OCI-LY7 (cell line): ENCODE results near the gene CPLX3. TPM values are rescaled to one million over a fixed set of nuclear protein-coding genes. Genes with fewer than 3 reads are reported as not detected.

Source experiments
- BruUV-seq: library from RNA; stranded (reverse); fragments of 400-500 nt; replicated peaks from 2 replicates; lab custom pipeline; 2021; lab: Mats Ljungman, UMichigan
- CTCF ChIA-PET: fragments of 300-600 bp; sonication (Branson Sonifier 250); formaldehyde crosslinking; loops from one replicate; lab custom pipeline; 2022; ENCODE audit warnings: antibody characterized with exemption; ENCODE audit not compliant: unreplicated experiment; lab: Charles Lee
- POLR2A ChIA-PET: fragments of 300-600 bp; sonication (Branson Sonifier 250); formaldehyde crosslinking; loops from one replicate; lab custom pipeline; 2022; ENCODE audit warnings: antibody characterized with exemption; lab: Charles Lee
- DNase-seq: peaks from one replicate; pipeline ENCODE4 v3.0.0-alpha.2; 2015; ENCODE audit warnings: low spot score
- H2AFZ ChIP-seq: fragments of 200-600 bp; sonication (generic), shearing (Covaris generic); 2 replicates; pipeline ENCODE4 v1.6.1; 2014; ENCODE audit warnings: mild to moderate bottlenecking, antibody characterized with exemption, low read length, moderate library complexity
- H3K27ac ChIP-seq: fragments of 200-600 bp; sonication (generic); 2 replicates; pipeline ENCODE4 v1.5.1; 2014; ENCODE audit warnings: mixed run types, low read depth, mild to moderate bottlenecking, moderate library complexity, low read length, inconsistent platforms; ENCODE audit not compliant: poor library complexity, severe bottlenecking
- H3K36me3 ChIP-seq: fragments of 200-600 bp; sonication (generic); 2 replicates; pipeline ENCODE4 v1.6.1; 2014; ENCODE audit warnings: mild to moderate bottlenecking, antibody characterized with exemption, low read length, moderate library complexity, mixed read lengths; ENCODE audit not compliant: insufficient read depth
- H3K4me1 ChIP-seq: fragments of 200-600 bp; sonication (generic); 2 replicates; pipeline ENCODE4 v1.5.1; 2014; ENCODE audit warnings: mild to moderate bottlenecking, low read length; ENCODE audit not compliant: insufficient read depth, poor library complexity, severe bottlenecking
- H3K4me2 ChIP-seq: fragments of 200-600 bp; sonication (generic); 2 replicates; pipeline ENCODE4 v1.6.1; 2014; ENCODE audit warnings: mild to moderate bottlenecking, low read length
- H3K4me3 ChIP-seq: fragments of 200-600 bp; sonication (generic); 2 replicates; pipeline ENCODE4 v1.5.1; 2014; ENCODE audit warnings: mild to moderate bottlenecking, low read depth, low read length; ENCODE audit not compliant: poor library complexity, severe bottlenecking
- H3K79me2 ChIP-seq: fragments of 200-600 bp; sonication (generic); 2 replicates; pipeline ENCODE4 v1.6.1; 2016; ENCODE audit warnings: low read depth, mild to moderate bottlenecking, low read length, moderate library complexity, mixed read lengths; ENCODE audit not compliant: insufficient read depth
- H3K9me2 ChIP-seq: fragments of 200-600 bp; sonication (generic); 2 replicates; pipeline ENCODE4 v1.6.1; 2016; ENCODE audit warnings: mild to moderate bottlenecking, low read length, mixed read lengths; ENCODE audit not compliant: insufficient read depth
- H3K9me3 ChIP-seq: fragments of 200-600 bp; sonication (generic); 2 replicates; pipeline ENCODE4 v1.6.1; 2014; ENCODE audit warnings: mild to moderate bottlenecking, mixed run types, low read length, mixed read lengths
- H4K20me1 ChIP-seq: fragments of 200-600 bp; sonication (generic); 2 replicates; pipeline ENCODE4 v1.6.1; 2014; ENCODE audit warnings: mild to moderate bottlenecking, antibody characterized with exemption, low read length, moderate library complexity, mixed read lengths; ENCODE audit not compliant: insufficient read depth
- CTCF ChIP-seq: fragments of 200-600 bp; sonication (generic); conservative IDR thresholded peaks from 2 replicates; pipeline ENCODE4 v1.5.1; 2014; ENCODE audit warnings: mild to moderate bottlenecking, antibody characterized with exemption, low read length, moderate library complexity, mixed read lengths
- EZH2phosphoT487 ChIP-seq: fragments of 200-600 bp; sonication (generic); IDR thresholded peaks from 2 replicates; pipeline ENCODE4 v1.6.1; 2018; ENCODE audit warnings: low read depth, borderline replicate concordance, mild to moderate bottlenecking, mixed run types, antibody characterized with exemption, low read length, moderate library complexity, mixed read lengths
- intact Hi-C: fragments of 100-400 bp; cut with micrococcal nuclease; formaldehyde crosslinking; loops from one replicate; pipeline ENCODE4 v1.10.0; 2022; ENCODE audit not compliant: unreplicated experiment
- total RNA-seq, 2 experiments: library from RNA; depleted of rRNA in 1 of 2; stranded (reverse); fragments of >200 nt in 1 of 2; shearing (Covaris generic) in 1 of 2; gene quantifications; 2 replicates each; pipeline ENCODE4 v1.2.3, GENCODE V29; 2014 to 2022

The CPLX3 gene
- total RNA-seq, 2 experiments from 2014 or later, result 0.35 to 1.5 TPM

GRCh38 chr15:74850393-74850792 lies 24.0 kb downstream of the CPLX3 start:
- TF ChIP-seq CTCF, result no peak
- no peak for TF ChIP-seq EZH2phosphoT487
- no peaks in the 10 kb centered on the region for H4K20me1 ChIP-seq
- CTCF ChIA-PET, result no interaction called here
- no peak overlapping the region for H3K27ac ChIP-seq
- POLR2A ChIA-PET, result no interaction called here
- H3K4me3 ChIP-seq, result no peak overlapping the region
- no peaks in the 10 kb centered on the region for H3K9me2 ChIP-seq
- no peaks in the 10 kb centered on the region for H3K9me3 ChIP-seq
- no peak overlapping the region for H3K4me2 ChIP-seq
- H2AFZ ChIP-seq, result no peak overlapping the region
- intact Hi-C loops, result no loop called here
- peaks cover 3% of the 10 kb centered on the region for H3K4me1 ChIP-seq
- BruUV-seq, result no TSS peak
- H3K36me3 ChIP-seq, result peaks cover 61% of the 10 kb centered on the region
- DNase-seq, result no peak
- no peaks in the 10 kb centered on the region for H3K79me2 ChIP-seq

GRCh38 chr15:74851960-74852359 lies 25.5 kb downstream of the CPLX3 start:
- H3K4me2 ChIP-seq, result no peak overlapping the region
- DNase-seq, result no peak
- TF ChIP-seq CTCF (no peak), EZH2phosphoT487 (no peak)
- H3K27ac ChIP-seq, result no peak overlapping the region
- BruUV-seq, result no TSS peak
- ChIA-PET POLR2A (no interaction called here), CTCF (interaction anchor here (1.1 kb wide), 1 partner anchor 50 kb away, joined by 3 read pairs; no protein-coding TSS in a partner anchor)
- intact Hi-C loops, result no loop called here
- peaks cover 63% of the 10 kb centered on the region for H3K36me3 ChIP-seq
- H3K4me1 ChIP-seq, result peaks cover 12% of the 10 kb centered on the region
- no peak overlapping the region for H3K4me3 ChIP-seq
- H3K79me2 ChIP-seq, result peaks cover 6% of the 10 kb centered on the region; the same call in 1 of the 2 replicates
- no peaks in the 10 kb centered on the region for H3K9me3 ChIP-seq
- H2AFZ ChIP-seq, result no peak overlapping the region
- no peaks in the 10 kb centered on the region for H3K9me2 ChIP-seq
- H4K20me1 ChIP-seq, result no peaks in the 10 kb centered on the region

- Histone ChIP-seq H3K27ac (no peak overlapping the region), H3K4me3 (no peak overlapping the region), H3K4me2 (no peak overlapping the region), H3K9me3 (no peaks in the 10 kb centered on the region), H3K4me1 (peaks cover 38% of the 10 kb centered on the region), H3K36me3 (peaks cover 53% of the 10 kb centered on the region), H4K20me1 (no peaks in the 10 kb centered on the region), H2AFZ (no peak overlapping the region), H3K79me2 (peaks cover 13% of the 10 kb centered on the region; the same call in 1 of the 2 replicates), H3K9me2 (no peaks in the 10 kb centered on the region)
- no peak for TF ChIP-seq CTCF
- TF ChIP-seq EZH2phosphoT487, result no peak
- CTCF ChIA-PET, result no interaction called here
- no peak for DNase-seq
- intact Hi-C loops, result no loop called here
- POLR2A ChIA-PET, result interaction anchor here (0.7 to 1.1 kb wide), 2 partner anchors 17 to 137 kb away, joined by 3 to 4 read pairs; no protein-coding TSS in a partner anchor
- BruUV-seq, result no TSS peak
Observed at GRCh38 chr15:74854453-74855022, 28.1 kb downstream of the CPLX3 start.
